Ascending aorta (tissue), 2 donors: ENCODE data around the gene CDCA5. TPM values are rescaled to one million over a fixed set of nuclear protein-coding genes. Genes with fewer than 3 reads are reported as not detected.
A peak's percentile ranks its signal among the peaks of the same experiment; 100 is the strongest.

Experiments
- DNase-seq, 2 donors: peaks; one replicate each; pipeline ENCODE4 v3.0.0-alpha.2; 2019; ENCODE audit warnings: low spot score in 2 of 2
- H3K27ac ChIP-seq, 2 donors: fragments of 200-600 bp; sonication (generic); one replicate each; pipeline ENCODE4 v1.5.1; 2016 to 2017; ENCODE audit warnings: mild to moderate bottlenecking in 1 of 2
- H3K27me3 ChIP-seq: fragments of 200-600 bp; sonication (generic); one replicate; pipeline ENCODE4 v1.5.1; 2017
- H3K36me3 ChIP-seq, 2 donors: fragments of 200-600 bp; sonication (generic); one replicate each; pipeline ENCODE4 v1.5.1; 2016
- H3K4me1 ChIP-seq, 2 donors: fragments of 200-600 bp; sonication (generic); one replicate each; pipeline ENCODE4 v1.5.1; 2016 to 2017; ENCODE audit warnings: mild to moderate bottlenecking in 1 of 2
- H3K4me3 ChIP-seq, 2 donors: fragments of 200-600 bp; sonication (generic); one replicate each; pipeline ENCODE4 v1.5.1; 2016 to 2017; ENCODE audit warnings: mild to moderate bottlenecking in 1 of 2
- H3K9me3 ChIP-seq, 2 donors: fragments of 200-600 bp; sonication (generic); one replicate each; pipeline ENCODE4 v1.5.1; 2016
- intact Hi-C: fragments of 100-400 bp; cut with DNase I; formaldehyde crosslinking; loops from one replicate; pipeline ENCODE4 v1.15.1; 2023
- total RNA-seq: library from RNA; depleted of rRNA; stranded (reverse); fragments of >200 nt; gene quantifications from one replicate; pipeline ENCODE4 v1.1.0, GENCODE V29; 2016
- TF ChIP-seq, protein P1 (sequence below), 3 experiments: fragments of 200-600 bp in 2 of 3; fragments of 450-650 bp in 1 of 3; sonication (generic) in 2 of 3; IDR thresholded peaks; one replicate each; pipeline ENCODE4 v1.5.1; 2016 to 2019; ENCODE audit warnings: antibody characterized with exemption in 3 of 3, mild to moderate bottlenecking in 1 of 3, moderate library complexity in 1 of 3

CDCA5 gene
- total RNA-seq, 1 donor from 2014 or later, result not detected

DNA sequence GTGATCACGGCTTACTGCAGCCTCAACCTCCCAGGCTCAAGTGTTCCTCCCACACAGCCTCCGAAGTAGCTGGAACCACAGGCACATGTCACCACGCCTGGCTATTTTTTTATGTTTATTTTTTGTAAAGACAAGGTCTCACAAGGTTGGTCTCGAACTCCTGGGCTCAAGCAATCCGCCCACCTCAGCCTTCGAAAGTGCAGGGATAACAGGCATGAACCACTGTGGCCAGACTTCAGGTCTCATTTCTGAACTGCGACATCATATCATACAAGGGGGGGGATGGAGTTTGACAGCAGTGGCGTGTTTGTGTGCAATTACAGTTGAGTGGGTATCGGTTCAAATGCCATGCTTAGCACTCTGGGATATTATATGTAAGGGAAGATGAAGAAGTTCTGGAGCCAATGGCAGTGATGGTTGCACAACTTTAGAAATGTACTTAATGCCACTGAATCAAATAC is 32.4 kb downstream of the CDCA5 start:
- no peak for DNase-seq
- peaks cover 0 to 15% of the 10 kb centered on the region in 2 donors for H3K4me1 ChIP-seq
- H3K9me3 ChIP-seq, result no peaks in the 10 kb centered on the region
- H3K27ac ChIP-seq, result no peak overlapping the region
- H3K4me3 ChIP-seq, result no peak overlapping the region
- TF ChIP-seq, protein P1, sequence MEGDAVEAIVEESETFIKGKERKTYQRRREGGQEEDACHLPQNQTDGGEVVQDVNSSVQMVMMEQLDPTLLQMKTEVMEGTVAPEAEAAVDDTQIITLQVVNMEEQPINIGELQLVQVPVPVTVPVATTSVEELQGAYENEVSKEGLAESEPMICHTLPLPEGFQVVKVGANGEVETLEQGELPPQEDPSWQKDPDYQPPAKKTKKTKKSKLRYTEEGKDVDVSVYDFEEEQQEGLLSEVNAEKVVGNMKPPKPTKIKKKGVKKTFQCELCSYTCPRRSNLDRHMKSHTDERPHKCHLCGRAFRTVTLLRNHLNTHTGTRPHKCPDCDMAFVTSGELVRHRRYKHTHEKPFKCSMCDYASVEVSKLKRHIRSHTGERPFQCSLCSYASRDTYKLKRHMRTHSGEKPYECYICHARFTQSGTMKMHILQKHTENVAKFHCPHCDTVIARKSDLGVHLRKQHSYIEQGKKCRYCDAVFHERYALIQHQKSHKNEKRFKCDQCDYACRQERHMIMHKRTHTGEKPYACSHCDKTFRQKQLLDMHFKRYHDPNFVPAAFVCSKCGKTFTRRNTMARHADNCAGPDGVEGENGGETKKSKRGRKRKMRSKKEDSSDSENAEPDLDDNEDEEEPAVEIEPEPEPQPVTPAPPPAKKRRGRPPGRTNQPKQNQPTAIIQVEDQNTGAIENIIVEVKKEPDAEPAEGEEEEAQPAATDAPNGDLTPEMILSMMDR (IDR thresholded peaks at IDR 0.05), result no peak
- intact Hi-C loops, result no loop called here
- H3K27me3 ChIP-seq, result no peaks in the 10 kb centered on the region
- H3K36me3 ChIP-seq, result no peaks in the 10 kb centered on the region

DNA sequence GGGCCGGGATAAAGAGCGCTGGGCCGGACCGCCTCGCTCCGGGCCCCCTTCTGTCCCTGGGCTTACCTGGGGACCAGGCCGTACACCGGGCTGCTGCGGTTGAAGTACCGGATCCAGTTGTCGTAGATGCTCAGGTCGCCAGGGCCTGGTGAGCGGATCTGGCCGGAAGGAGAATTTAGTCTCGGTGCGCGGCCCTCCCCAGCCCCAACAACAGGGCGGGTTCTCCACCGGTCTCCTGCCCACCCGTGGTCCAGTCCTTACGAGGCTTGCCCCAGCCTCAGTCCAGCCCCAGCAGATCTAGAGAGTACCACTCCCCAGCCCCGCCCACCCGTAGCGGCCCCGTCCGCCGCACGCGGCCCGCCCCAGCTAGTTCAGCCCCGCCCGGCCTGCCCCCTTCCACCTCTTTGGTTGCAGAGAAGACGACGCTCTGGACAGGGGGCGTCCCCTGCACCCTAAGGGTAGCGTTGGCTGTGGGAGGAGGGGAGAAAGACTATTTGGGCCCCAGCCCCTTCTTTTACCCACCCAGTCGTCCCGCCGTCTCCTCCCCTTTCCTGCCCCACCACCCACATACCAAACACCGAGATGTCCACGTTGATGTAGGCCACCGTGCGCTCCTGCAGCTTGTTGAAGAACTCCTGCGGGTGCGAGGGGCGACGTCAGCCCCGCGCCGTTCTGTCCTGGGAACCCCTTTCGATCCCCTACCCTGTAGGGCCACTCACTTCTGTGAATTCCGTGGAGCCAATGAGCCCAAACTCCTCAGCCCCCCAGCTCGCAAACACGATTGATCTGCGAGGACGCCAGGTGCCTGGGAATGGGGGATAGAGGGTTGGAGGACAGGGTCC is 36.0 kb downstream of the CDCA5 start:
- peaks cover 0 to 12% of the 10 kb centered on the region in 2 donors for H3K36me3 ChIP-seq
- peaks cover 0 to 16% of the 10 kb centered on the region in 2 donors for H3K4me1 ChIP-seq
- DNase-seq, result no peak
- intact Hi-C loops, result loop anchor here (10.0 kb wide), 1 partner anchor 617 kb away; the partner anchor contains the start of gene RELA
- peak overlapping the region; percentile 65 to 69 for H3K4me3 ChIP-seq
- no peaks in the 10 kb centered on the region for H3K9me3 ChIP-seq
- H3K27me3 ChIP-seq, result no peaks in the 10 kb centered on the region
- TF ChIP-seq, protein P1 (IDR thresholded peaks at IDR 0.05), result no peak
- peak overlapping the region; percentile 14 to 62 for H3K27ac ChIP-seq

DNA sequence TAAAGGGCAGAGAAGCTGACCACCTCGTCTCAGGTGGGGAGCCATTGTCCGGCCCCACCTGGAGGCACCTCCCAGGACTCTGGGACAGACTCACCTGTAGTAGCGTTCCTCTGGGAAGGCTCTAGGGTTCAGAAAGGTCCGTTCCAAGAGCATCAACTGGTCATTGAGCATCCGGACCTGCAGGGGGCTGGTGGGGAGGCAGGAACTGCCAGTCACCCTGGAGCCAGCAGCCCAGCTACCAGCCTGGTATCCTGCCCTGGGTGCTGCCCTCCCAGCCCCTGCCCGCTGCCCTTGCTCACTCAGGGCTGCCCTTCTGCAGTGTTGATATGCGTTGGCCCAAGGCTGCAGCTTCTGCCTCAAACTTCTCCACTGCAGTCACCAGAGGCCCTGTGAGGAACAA is 38.1 kb downstream of the CDCA5 start:
- no peak overlapping the region for H3K27ac ChIP-seq
- intact Hi-C loops, result loop anchor here (10.0 kb wide), 1 partner anchor 619 kb away; the partner anchor contains the start of gene RELA
- DNase-seq, result no peak

DNA sequence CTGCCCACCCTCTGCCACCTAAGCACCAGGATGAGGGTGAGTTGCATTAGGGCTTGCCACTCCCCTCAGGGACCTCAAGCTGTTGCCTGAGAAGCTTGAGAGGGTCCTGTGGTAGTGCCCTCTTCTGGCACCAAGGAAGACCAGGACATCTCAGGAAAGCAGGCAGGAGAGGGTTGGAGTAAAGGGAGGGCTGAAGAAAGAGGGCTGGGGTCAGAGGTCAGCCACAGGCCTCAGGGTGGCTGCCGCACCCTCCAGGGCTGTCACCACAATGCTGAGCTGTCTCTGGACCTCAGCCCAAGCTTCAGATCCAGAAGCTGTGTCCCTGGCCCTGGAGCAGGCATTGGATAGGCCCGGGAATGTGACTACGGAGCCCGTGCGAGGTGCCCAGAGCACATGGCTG is 38.8 kb downstream of the CDCA5 start:
- intact Hi-C loops, result loop anchor here (10.0 kb wide), 1 partner anchor 620 kb away; the partner anchor contains the start of gene RELA

More for the DNA sequence above, 38.1 kb downstream of the CDCA5 start:
- Histone ChIP-seq H3K9me3 (no peaks in the 10 kb centered on the region), H3K4me1 (peaks cover 4 to 23% of the 10 kb centered on the region in 2 donors), H3K4me3 (no peak overlapping the region), H3K27me3 (no peaks in the 10 kb centered on the region), H3K36me3 (peaks cover 0 to 12% of the 10 kb centered on the region in 2 donors)
- TF ChIP-seq, protein P1 (IDR thresholded peaks at IDR 0.05), result no peak

DNA sequence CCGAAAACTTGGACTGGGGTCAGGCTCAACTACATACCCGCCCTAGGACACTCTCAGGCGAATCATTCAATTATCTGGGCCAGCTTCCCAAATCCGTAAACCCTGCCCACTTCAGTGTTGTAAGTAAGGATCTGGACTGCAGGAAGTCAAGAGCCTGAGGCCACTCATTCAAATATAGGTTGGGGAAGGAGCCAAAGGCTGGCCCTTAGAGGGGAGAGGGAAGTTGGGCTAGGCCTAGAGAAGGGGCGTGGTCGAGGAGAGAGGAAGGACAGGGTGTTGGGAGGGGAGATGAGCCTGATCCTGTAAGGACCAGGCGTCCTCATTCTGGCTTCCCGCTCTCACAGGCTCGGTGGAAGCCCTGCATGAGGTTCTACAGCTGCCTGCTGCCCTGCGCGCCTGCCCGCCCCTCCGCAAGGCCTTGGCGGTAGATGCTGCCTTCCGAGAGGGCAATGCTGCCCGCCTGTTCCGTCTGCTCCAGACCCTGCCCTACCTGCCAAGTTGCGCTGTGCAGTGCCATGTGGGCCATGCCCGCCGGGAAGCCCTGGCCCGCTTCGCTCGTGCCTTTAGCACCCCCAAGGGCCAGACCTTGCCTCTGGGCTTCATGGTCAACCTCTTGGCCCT is 39.8 kb downstream of the CDCA5 start:
- no peak for DNase-seq
- TF ChIP-seq, protein P1 (IDR thresholded peaks at IDR 0.05), result no peak
- H3K4me1 ChIP-seq, result peaks cover 4 to 23% of the 10 kb centered on the region in 2 donors
- H3K27ac ChIP-seq, result no peak overlapping the region
- no peak overlapping the region for H3K4me3 ChIP-seq
- intact Hi-C loops, result loop anchor here (5.0 to 10.0 kb wide), 2 partner anchors 38 to 621 kb away; partner anchors contain the start of genes CDCA5, RELA and ZFPL1
- peaks cover 0 to 19% of the 10 kb centered on the region in 2 donors for H3K36me3 ChIP-seq
- H3K27me3 ChIP-seq, result no peaks in the 10 kb centered on the region
- no peaks in the 10 kb centered on the region for H3K9me3 ChIP-seq

More for the DNA sequence above, 38.8 kb downstream of the CDCA5 start:
- TF ChIP-seq, protein P1 (IDR thresholded peaks at IDR 0.05), result no peak
- no peaks in the 10 kb centered on the region for H3K9me3 ChIP-seq
- peaks cover 0 to 12% of the 10 kb centered on the region in 2 donors for H3K36me3 ChIP-seq
- no peaks in the 10 kb centered on the region for H3K27me3 ChIP-seq
- H3K4me3 ChIP-seq, result no peak overlapping the region
- peaks cover 4 to 23% of the 10 kb centered on the region in 2 donors for H3K4me1 ChIP-seq
- H3K27ac ChIP-seq, result no peak overlapping the region
- no peak for DNase-seq
